Body of pancreas (tissue), 4 donors: ENCODE measurements around the gene RND2.

Source experiments
- POLR2A ChIP-seq, 3 donors: fragments of 450-650 bp; IDR thresholded peaks; one replicate each; pipeline ENCODE4 v1.6.1; 2016; ENCODE audit warnings: antibody characterized with exemption in 3 of 3, mild to moderate bottlenecking in 2 of 3
- TF ChIP-seq, protein P1 (sequence below), 7 experiments: fragments of 450-650 bp in 4 of 7; fragments of 200-600 bp in 3 of 7; sonication (generic) in 3 of 7; IDR thresholded peaks; one replicate each; pipeline ENCODE4 v1.5.1; 2016 to 2019; ENCODE audit warnings: antibody characterized with exemption in 7 of 7

DNA sequence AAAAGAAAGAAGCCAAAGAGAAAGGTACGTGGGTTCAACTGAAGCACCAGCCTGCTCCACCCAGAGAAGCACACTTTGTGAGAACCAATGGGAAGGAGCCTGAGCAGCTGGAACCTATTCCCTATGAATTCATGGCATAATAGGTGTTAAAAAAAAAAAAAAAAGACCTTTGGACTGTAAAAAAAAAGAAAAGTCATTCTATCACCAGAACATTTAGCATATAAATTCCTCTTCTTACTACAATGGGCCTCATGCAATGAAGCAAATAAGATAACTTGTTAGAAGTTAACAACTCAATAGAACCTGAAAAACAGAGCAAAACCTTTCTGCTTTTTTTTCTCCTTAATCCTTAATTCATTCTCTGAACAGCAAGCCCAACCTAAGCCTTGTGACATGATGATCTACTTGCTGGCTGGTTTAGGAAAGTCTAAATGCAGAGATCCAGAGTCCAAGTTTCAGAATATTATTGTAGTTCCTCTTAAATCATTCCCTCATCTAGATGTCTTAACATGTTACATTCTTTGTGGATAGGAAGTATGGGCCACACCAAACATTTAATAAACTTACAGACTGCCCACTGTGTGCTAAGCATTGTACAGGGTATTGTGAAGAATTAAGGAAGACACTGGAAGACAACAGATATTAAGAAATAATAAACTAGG lies 54.7 kb downstream of the RND2 start:
- TF ChIP-seq, protein P1, sequence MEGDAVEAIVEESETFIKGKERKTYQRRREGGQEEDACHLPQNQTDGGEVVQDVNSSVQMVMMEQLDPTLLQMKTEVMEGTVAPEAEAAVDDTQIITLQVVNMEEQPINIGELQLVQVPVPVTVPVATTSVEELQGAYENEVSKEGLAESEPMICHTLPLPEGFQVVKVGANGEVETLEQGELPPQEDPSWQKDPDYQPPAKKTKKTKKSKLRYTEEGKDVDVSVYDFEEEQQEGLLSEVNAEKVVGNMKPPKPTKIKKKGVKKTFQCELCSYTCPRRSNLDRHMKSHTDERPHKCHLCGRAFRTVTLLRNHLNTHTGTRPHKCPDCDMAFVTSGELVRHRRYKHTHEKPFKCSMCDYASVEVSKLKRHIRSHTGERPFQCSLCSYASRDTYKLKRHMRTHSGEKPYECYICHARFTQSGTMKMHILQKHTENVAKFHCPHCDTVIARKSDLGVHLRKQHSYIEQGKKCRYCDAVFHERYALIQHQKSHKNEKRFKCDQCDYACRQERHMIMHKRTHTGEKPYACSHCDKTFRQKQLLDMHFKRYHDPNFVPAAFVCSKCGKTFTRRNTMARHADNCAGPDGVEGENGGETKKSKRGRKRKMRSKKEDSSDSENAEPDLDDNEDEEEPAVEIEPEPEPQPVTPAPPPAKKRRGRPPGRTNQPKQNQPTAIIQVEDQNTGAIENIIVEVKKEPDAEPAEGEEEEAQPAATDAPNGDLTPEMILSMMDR (IDR thresholded peaks at IDR 0.05), result no peak
- TF ChIP-seq POLR2A (IDR thresholded peaks at IDR 0.05), result no peak
